ENCODE results near the gene SLC5A2.
"Not testable (repeated sequence)": the region's sequence is repeated elsewhere in the genome, so short reads cannot be mapped to it uniquely, and the experiment has no call there.

Gene SLC5A2

DNA sequence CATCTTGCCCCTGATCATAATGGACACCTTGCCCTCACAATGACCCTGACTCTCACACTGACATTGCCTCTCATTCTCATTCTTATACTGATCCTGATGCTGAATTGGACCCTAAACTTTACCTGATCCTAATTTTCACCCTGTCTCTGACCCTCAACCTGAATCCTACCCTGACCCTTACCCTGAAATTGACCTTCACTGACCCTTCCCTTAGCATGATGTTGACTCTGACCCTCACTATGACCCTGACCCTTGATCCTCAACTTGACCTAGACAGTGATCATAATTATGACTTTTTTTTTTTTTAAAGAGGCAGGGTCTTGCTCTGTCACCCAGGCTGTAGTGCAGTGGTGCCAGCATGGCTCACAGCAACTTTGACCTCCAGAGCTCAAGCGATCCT is 48.2 kb downstream of the SLC5A2 start:
- DNase-seq = no peak

DNA sequence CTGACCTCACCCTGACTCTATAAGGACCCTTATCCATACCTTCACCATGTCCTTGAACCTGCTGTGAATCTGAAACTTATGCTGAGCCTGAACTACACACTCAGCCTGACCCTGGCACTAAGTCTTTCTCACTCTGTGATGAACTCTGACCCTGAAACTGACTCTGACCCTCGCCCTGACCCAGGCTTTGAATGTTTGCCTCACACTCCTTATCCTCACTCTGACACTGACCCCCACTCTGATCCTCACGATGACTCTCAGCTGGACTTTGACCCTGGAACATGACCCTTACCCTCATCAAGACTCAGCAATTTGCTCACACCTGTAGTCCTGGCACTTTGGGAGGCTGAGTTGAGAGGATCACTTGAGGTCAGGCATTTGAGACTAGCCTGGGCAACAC is 49.2 kb downstream of the SLC5A2 start:
- no peak for DNase-seq

DNA sequence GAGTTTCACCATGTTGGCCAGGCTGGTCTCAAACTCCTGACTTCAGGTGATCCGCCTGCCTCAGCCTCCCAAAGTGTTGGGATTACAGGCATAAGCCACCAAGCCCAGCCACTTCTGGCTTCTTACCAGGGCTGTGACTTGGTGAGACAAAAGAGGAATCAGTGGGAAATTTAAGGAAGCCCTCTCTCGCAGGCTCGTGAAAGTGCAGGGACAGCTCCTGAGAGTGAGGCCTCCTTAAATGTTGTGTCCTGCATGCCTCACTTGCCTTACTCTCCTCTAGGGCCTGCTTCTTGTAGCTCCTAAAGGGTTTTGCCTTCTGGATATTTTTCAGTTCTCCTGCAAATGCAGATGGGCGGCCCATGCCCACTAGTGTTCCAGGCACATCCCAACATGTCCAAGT is 50.0 kb downstream of the SLC5A2 start:
- DNase-seq = no peak

DNA sequence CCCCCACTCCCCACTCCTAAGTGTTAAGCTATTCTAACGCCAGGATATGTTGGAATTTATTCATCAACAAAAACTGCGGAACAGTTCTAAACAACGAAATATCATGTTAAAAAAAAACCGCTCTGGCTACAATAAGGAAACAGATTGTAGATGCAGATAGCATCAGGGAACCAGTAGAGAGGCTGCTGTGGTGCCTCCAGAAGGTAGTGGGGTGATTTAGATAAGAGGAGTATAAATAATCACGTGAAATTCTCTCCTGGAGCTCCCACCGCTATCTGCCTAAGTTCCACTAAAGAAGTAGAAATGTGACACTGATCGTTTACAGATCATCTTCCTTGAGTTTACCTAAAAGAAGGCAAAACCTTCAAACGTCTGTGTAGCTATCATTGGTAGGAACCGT is 52.8 kb downstream of the SLC5A2 start:
- DNase-seq = no peak

DNA sequence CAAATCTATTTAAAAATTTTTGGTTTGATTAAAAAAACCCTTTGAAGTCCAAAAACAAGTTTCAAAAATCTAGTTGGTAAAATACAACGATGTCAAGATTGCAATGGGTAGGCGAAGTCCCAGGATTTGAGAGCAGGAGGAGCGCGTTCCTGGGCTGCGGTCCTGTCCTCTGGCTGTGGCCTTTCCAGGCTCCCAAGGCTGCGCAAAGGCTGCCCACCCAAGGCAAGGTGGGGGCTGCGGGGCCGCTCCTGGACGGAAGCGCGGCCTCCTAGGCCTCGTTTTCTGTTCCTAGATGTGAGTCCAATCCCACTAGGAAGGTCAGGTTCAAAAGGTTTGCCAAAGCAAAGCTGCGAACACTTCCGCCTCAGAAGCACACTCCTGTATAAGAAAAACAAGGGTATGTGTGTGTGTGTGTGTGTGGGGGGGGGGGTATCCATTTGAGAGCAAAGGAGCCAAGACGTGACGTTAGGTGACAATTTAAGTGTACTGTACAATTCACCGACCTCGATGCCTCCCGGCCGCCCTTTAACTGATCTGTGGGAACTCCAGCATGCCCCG is 54.0 kb downstream of the SLC5A2 start:
- DNase-seq = no peak

DNA sequence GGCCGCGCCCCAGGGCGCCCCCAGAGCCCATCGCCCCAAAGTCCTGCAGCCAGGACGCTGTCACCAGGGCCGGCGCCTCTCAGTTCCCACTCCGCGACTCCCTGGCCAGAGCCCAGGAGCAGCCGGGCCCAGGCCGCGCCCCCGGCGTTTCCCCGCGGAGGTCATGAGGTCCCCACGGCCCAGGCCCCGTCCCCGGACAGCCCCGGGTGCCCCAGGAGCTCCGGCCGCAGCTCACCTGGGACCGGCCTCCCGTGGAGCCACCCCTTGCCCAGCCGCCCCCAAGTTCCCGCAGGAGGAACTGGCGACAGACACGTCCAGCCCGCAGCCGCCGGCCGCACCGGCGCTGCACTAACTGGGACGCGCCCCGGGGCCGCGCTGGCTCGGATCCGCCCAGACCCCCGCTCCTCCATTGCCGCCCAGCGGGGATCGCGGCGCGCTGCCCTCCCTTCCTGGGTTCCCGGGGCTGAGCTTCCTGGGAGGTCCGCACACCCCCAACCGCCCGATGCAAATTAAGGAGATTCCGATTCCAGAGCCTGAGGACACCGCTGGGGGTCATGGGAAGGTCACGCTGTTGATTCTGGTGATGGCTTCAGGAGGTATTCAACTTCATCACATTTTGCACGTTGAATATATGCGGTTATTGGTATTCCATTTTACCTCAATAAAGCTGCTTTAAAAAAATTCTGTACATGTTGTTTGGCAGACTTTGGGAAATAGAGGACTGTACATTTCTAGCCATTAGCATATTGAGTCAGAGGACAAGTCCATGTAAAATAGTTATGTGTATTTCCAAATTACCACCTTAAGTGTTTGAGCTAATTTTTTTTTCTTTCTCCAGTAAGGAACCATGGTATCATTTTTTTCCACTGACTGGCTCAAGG is 54.7 kb downstream of the SLC5A2 start:
- no peak for DNase-seq

DNA sequence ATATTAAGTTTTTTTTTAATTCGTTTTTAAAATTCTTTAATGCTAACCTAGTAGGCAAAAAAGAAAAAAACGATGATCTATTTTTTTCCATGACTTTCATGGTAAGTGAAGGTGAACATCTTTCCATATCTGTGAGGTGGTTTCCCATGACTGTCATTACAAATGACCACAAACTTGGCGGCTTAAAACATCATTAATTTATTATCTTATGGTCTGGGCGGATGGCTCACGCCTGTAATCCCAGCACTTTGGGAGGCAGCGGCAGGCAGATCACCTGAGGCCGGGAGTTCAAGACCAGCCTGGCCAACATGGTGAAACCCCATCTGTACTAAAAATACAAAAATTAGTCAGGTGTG is 55.3 kb downstream of the SLC5A2 start:
- not testable (repeated sequence) for DNase-seq

DNA sequence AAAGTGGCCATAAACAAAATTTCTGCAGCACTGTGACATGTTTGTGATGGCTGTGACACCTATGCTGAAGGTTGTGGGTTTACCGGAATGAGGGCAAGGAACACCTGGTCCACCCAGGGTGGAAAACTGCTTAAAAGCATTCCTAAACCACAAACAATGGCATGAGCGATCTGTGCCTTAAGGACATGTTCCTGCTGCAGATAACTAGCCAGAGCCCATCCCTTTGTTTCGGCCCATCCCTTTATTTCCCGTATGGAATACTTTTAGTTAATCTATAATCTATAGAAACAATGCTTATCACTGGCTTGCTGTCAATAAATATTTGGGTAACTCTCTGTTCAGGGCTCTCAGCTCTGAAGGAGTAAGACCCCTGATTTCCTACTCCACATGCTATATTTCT is 56.8 kb downstream of the SLC5A2 start:
- not testable (repeated sequence) for DNase-seq
